Stimulated activated CD4-positive, alpha-beta T cell treated with anti-CD3 and anti-CD28 coated beads, Interleukin-12 subunit alpha, Interleukin-12 subunit beta, amount 100 ng/mL, for 24 hours (primary cell): ENCODE measurements around the gene RPL7A.
"Not testable (repeated sequence)": the region's sequence is repeated elsewhere in the genome, so short reads cannot be mapped to it uniquely, and the experiment has no call there.

ENCODE experiments used
- DNase-seq, 2 experiments: peaks; one replicate each; pipeline ENCODE4 v3.0.0-alpha.2; 2020; ENCODE audit warnings: low read depth in 2 of 2

RPL7A gene

DNA sequence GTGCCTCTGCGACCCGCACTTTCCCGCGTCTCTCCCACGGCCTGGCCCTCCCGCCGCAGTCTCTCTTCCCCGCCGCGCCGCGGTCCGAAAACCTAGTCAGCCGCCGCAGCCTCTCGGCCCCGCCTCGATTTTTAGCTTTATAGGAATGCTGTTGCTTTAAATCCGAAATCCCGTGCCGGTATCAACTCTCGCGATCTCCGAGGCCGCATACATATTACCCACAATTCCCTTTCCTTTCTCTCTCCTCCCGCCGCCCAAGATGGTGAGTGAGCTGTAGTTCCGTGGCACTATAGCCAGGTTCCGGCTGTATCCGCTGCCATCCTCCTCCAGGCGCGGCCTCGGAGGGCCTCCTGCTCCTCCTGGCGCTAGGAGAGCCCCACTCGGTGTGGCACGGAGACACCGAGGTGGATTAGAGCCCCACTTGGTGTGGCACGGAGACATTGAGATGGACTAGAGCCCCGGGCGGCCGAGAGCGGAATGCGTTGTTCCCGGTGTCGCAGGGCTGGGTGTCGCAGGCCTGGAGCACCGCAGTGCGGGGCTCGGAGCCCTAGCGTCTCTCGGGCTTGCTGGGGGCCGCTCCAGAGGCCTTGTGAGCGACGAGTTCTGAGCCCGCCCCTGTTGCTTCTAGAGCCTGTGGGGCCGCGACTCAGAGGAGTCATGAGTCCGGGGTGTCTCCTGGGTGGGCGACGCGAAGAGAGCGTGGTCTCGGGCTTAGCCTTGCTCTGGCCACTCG is at the start of gene RPL7A, which contains the start of gene MED22:
RPL7A (plus strand) TSS at position 234 of the 733 bp plus-strand sequence; CDS start at position 260, 26 bp downstream.
MED22 (minus strand) TSS at position 147 of the 733 bp plus-strand sequence. CDS start 1,469 bp downstream, outside the sequence.
- peak; percentile 84 to 91 for DNase-seq

DNA sequence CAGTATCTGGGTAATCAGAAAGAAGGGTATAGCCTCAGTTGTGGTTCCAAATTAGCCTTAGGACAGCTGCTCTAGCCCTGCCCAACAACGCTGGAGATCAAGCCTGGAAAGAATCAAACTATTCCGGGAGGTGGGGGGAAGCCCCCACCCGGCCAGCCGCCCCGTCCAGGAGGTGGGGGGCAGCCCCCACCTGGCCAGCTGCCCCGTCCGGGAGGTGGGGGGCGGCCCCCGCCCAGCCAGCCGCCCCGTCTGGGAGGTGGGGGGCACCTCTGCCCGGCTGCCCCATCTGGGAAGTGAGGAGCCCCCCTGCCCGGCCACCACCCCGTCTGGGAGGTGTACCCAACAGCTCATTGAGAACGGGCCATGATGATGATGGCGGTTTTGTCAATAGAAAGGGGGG is 48.0 kb upstream of the RPL7A start:
- DNase-seq = not testable (repeated sequence)

DNA sequence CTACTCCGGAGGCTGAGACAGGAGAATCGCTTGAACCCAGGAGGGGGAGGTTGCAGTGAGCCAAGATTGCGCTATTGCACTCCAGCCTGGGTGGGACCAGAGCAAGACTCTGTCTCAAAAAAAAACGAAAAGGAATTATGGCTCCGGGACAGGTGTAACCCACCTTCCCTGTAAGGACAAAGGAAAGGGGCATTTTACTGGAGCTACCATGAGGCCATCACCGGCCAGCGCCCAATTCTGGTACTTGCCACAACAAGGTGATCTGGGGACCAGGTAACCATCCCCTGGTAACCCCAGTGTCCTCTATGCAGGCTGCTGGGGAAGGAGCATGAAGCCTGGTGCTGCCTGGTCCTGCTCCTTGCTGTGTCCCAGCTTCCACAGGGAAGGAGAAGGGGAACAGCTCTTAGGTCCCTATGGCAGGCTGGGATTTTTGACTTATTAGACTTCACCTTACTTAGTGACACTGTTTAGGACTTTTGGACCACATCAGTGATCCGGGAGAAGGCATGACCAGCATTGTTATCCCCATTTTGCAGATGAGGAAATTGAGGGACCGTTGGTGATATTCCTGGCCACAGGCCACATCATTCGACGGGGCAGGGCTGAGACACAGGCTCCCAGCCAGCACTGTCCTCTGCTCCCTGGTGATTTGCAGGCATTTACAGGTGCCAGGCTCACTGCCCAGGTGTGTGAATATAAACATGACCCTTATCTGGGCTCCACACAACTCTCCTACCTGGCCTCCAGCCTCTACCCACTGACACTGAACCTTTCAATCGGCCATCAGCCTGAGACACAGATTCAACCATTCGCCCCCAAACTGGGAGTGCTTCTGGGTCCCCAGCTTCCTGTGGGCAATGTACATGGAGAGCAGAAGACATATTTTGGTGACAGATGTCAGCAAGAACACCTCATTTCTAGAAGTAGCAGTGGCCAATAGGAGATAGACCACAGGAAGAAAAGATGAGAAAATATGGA is 46.5 kb upstream of the RPL7A start:
- DNase-seq = no peak

DNA sequence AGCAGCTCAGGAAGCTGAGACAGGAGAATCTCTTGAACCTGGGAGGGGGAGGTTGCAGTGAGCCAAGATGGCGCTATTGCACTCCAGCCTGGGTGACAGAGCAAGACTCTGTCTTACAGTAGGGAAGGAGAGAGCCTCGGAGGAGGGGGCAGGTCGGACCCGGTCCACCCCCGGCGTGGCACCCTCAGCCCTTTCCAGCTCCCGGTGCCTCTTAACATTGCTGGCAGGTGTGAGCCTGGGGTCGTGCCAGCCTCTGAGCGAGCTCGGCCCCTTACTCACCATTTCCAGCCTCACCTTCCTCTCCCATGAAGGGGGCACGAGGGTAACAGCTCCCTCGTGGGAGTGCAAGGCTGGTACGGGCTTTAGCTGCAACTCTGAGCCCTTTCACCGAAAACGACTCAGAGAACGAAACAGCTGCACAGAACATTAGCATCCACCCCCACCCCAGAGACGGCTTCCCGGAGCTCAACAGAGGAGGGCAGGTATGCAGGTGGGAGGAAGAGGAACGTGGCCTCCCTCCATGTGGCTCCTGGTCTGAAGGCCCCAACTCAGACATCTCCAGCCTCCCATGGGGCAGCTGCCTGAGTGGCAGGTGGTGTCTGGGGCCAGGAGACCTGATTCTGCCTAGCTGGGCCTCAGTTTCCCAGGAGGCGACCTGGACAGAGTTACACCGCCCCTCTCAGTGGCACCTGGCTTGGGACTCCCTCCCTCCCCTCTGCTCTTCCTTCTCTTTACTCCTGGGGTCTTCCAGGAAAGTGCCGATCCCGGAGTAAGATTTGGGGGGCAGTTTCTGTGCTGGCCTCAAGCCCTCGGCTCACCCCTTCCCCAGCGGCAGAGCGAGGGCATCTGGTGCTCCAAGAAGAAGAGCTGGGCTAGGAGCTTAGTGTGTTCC is 44.5 kb upstream of the RPL7A start:
- DNase-seq = no peak

DNA sequence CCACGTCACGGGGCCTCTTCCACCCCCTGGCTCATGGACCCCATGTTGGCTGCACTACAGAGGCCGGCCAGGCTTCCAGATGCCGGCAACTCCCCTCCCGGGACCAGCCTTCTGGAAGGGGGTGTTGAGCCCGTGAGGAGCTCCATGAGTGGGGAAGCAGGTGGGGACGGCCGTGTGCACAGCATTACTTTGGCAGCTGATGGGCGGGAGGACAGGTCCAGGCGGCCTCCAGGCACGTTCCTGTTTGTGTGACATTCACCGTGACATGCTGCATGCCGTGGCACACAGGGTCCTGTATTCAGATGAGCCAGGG is 43.9 kb upstream of the RPL7A start:
- DNase-seq = no peak

DNA sequence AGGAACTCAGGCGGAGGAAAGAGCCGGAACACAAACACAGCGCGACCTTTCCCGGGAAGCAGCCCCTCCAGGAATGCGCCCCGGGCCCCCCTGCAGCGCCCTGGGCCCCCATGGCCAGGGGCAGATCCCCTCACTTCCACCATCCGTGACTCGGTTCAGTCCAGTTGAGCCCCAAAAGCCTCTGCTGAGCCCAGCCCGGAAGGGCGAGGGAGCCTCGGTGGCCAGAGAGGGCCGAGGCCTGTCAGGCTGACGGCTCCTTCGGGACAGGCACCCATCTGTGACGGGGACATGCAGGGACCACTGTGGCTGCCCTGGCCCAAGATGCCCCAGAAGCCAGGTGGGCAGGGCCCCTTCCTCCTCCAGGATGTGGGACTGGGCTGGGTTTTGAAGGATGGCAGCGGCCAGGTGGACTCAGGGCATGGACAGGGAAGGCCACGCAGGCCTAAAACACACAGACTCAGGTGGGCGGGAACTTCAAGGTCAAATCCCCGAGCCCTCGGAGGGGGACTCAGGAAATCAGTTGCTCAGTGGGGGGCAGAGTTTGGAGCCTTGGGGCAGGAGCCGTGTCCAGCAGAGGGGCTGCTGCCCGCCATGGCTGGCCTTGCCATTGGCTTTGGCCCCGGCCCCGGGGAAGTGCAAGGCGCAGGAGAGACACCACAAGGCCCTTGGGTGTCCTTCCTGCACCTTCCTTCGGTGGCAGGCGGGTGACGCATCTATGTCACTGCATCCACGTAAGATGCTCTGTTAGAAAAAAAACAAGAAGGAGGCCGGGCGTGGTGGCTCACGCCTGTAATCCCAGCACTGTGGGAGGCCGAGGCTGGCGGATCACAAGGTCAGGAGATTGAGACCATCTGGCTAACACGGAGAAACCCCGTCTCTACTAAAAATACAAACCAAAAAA is 43.3 kb upstream of the RPL7A start:
- no peak for DNase-seq

DNA sequence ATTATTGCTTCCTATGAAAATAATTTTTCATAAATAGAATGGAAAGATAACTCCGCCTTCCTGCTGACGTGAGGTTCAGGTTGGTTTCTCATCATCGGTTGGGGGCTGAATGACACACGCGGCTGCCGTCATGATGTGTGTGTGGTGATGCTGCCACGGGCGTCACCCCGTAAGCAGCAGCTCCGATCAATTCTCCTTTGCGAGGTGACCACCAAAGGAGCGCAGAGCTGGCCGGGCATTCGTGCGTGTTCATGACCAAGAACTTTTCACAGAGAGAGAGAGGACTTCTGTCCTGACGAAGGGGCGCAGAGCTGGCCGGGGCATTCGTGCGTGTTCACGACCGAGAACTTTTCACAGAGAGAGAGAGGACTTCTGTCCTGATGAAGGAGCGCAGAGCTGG is 42.3 kb upstream of the RPL7A start:
- no peak for DNase-seq

DNA sequence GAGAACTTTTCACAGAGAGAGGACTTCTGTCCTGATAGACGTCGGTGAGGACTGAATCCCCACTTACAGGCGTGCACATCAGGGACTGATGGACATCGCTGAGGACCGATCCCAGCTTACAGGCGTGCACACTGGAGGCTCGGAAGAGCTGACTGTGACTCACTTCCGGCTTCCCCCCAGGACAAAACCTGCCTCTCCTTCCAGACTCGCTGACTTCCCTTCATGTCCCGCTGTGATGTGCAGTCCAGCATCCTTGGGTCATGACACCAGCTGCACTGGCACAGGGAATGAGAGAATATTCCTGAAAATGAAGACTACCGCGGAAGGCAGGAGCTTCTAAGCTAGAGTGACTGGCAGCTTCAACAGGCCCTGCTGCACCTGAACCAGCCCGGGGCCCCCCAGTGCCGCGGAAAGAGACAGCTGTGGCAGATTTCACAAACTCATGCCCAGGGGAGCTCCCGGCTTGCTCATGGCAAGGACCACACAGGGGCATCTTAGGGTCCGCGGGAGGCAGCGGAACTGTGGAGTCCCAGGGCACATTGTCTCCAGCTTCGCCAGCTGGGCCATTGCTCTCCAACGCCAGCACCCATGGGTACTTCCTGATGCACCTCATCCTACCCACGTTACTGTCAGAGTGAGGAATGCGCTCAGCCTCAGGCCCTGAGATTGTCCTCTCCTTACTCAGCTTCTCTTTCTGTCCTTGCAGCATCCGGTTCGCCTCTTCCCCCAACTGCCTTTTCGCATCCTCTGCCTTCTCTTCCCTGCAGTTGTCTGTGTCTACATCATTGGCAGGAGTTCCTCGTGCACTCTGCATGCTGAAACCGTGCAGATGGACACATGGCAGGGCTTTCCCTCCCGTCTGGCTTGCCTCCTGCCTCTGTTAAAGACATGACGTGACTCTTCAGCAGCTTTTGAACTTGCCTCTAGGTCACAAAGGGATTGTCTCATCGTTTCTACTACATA is 41.5 kb upstream of the RPL7A start:
- no peak for DNase-seq

DNA sequence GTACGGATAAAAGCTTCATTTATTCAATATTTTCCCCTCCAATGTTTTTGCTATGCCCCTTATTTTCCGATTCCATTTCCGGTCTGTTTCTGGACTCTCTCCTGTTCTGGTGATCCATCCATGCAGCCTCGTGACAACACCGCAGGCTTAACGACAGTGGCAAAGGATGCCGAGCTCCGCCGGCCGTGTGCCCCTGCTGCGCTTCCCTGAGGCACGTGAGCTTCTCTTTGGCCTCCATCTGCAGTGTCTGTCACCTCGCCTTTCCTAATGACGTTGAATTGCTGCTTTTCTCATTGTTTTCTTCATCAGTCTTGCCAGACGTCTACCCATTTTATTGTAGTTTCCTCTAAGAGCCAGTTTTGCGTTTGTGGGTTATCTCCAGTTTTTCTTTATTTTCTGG is 40.7 kb upstream of the RPL7A start:
- no peak for DNase-seq

DNA sequence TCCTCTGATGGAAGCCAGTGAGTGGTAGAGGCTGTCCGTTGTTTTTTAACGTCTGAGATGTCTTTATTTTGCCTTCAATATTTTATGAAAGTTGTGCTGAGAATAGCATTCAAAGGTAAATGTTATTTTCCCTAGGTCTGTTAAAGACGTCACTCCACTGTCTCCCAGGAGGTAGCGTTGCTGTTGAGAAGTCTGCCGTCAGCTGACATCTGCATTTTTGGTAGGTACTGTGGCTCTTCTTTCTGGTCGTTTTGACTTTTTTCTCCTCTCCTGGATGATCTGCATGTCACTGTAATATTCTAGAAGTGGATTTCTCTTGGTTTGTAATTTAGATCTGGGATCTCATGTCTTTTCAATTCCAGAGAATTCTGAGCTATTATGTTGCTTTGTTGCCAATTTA is 38.4 kb upstream of the RPL7A start:
- no peak for DNase-seq

DNA sequence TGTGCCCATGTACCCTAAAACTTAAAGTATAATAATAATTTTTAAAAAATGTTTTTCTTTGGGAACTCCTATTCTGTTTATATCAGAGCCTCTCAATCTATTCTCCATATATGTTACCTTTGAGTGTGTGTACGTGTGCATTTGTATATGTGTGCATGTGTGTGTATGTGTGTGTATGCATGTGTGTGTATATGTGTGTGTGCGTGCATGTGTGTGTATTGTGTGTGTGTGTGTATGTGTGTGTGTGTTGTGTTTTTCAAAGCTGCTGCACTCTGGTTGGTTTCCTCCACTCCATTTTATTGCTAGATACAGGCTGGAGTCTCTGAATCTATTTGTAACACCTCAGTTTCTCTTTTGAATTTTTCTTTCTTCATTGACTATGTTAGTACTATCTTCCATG is 32.0 kb upstream of the RPL7A start:
- DNase-seq = no peak

DNA sequence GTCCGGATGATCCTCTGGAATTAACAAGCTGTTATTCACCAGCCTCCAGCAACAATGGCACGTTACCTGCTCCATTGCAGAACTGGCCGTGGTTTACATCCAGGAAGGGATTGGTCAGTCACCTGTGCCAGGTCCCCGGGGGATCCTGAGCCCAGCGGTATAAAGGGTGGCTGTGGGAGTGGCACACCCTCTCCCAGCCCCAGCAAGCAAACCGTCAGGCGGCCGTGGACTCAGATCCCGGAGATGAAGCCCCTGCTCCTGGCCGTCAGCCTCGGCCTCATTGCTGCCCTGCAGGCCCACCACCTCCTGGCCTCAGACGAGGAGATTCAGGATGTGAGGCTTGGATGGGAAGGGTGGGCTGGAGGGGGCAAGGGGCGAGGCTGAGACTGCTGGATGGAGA is 30.5 kb upstream of the RPL7A start:
- not testable (repeated sequence) for DNase-seq

DNA sequence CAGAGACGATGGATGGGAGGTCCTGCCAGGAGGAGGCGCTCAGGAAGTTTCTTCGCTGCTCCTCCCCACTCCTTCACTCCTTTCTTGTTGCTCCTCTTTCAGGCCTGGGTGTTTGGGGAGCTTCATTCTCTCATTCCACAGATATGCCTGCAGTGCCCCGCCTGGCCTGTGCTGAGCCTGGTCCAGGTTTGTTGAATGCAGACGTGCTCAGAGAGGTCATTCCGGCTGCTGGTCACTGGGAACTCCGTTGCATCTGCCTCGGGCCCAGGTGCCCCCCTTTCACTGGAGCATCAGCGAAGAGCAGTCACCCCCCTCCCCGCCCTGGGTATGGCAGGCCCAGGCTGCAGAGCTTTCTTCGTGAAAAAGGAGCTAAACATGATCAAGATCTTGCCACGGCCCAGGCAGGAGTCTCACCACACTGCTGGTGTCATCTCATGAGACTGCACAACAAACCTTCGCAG is 27.6 kb upstream of the RPL7A start:
- DNase-seq = no peak

DNA sequence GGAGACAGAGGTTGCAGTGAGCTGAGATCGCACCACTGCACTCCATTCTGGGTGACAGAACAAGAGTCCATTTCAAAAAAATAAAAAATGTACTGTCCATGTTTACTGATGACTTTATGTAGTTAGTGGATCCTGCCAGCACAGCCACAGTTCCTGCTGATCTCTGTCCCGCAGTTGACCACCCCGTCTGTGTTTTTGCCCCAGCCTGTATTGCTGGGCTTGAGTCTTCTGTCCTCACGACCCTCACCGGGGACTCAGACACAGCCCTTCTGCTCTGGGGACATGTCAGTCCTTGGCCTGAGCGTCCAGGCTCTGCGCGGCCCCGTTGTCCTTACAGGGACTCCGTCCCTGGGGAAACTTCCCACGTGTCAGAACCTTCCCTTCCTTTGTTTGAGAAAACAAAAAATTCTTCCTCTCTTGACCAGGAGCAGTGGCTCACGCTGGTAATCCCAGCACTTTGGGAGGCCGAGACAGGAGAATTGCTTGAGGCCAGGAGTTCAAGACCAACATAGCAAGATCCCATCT is 26.5 kb upstream of the RPL7A start:
- no peak for DNase-seq

DNA sequence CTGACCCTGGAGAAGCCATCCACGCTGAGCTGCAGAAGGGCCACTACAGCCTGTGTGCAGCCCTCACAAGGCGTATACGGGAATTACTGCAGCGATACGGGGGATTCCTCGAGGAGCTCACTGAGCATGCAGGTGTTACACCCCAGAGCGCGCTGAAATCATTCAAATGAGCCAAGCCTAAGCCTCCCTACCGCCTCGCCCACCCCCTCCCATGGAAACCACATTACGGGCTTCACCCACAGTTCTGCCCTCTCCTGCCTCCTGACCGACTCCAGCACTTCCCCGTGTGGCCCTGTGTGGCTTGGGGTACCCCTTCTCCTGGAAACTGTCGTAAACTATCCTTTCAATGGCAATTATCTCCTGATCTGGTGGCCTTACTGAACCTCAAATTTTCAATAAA is 25.3 kb upstream of the RPL7A start:
- DNase-seq = no peak

DNA sequence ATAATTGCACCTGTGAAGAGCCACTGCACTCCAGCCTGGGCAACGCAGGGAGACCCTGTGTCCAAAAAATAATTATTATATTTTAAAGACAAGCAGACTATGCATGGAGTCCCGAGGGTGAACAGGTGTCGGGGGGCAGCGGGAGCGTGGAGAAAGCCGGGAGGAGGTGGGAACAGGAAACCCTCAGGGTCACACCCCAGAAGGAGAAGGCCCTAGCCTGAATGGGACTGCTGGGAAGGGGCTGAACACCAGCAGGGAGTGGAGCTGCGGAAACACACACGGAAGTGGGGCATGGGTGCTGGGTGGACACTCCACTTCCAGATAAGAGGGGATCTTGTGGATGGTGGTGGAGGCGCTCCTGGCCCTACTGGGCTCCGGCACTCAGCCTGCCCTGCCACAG is 24.8 kb upstream of the RPL7A start:
- DNase-seq = no peak

DNA sequence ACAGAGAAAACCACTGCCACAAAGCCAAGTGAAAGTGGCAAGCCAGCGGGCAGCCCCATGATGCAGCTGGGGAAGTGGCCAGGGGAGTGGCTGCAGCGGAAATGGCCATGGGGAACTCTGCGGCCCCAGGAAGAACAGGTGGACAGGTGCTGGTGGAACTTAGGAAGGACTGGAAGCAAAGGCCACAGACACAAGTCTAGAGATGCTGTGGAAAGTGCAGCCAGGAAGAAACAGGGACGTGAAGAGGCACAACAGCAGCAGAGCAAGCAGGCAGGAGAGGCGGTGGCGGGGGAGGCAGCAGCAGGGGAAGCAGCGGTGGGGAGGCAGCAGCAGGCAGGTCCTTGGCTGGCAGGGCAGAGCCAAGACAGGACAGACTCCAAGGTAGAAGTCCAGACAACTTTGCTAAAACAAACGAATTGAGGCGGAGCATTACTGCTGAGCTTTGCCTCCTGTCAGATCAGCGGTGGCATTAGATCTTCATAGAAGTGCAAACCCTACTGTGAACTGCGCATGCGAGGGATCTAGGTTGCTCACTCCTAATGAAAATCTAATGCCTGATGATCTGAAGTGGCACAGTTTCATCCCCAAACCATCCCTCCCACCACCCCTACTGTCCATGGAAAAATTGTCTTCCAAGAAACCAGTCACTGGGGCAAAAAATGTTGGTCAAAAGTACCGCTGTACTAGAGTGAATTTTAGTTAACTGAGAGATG is 23.9 kb upstream of the RPL7A start:
- no peak for DNase-seq

DNA sequence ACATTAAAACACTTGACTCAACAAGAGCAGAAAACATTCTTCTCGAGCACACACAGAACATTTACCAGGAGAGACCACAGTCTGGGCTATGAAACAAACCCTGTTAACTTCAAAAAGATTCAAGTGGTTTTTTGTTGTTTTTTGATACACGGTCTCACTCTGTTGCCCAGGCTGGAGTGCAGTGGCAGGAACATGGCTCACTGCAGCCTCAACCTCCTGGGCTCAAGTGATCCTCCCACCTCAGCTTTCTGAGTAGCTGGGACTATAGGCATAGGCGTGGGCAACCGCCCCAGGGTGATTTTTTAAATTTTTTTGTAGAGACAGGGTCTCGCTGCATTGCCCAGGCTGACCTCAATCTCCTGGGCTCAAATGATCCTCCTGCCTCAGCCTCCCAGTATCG is 21.0 kb upstream of the RPL7A start:
- DNase-seq = not testable (repeated sequence)
